ENCODE measurements around the gene ABCA4.

Gene ABCA4

DNA sequence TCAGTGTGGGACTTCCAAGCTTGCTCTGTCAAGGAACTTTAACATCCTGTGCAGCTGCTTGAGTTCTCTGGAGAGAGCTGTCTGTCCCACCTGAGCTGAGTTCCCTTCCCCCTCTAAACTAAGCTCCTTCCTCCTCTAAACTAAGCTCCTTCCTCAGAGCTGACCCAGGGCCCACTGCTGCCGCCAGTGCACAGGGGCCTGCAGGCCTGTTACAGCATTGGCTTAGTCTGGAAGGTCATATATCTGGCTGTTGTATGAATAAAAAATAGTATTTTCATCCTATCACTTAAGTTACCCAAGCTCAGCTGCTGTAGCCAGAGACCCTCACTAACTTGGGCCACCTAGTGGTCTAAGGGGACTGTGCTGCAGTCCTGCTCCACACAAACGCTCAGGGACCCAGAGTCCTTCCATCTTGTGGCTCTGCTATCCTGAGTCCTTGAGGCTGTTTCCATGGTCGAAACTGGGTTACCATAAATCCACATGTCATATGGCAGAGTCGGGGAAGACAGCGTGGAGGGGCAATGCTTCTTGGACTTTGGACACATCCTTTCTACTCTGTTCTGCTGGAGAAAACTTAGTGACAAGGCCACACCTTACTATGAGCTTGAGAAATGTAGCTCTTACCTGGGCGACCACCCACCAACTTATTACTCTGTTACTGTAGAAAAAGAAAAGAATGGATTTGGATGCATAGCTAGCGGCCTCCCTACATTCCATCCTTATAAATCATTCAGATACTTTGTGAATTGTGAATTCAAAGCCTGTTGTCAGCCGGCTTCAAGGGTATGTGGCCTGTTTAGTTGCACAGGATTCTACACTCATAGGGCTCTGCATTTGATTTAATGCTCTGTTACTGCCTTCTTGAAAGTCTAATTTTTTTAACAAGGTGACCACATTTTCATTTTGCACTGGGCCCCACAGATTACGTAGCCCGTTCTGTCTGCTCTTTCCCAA is 140.4 kb downstream of the ABCA4 start:
- Histone ChIP-seq H3K79me2 (no peaks in the 10 kb centered on the region), H3K4me2 (ENCODE audit: low read length) (no peak overlapping the region), H3K27ac (peak overlapping the region; percentile 19), H2AFZ (no peak overlapping the region), H3K27me3 (ENCODE audit: control insufficient read depth, insufficient read depth, low read length) (no peaks in the 10 kb centered on the region), H3K9me3 (ENCODE audit: control insufficient read depth, low read length) (no peaks in the 10 kb centered on the region), H3K36me3 (ENCODE audit: control insufficient read depth, insufficient read depth, low read length) (no peaks in the 10 kb centered on the region), H3K9ac (no peak overlapping the region), H3K4me3 (ENCODE audit: low read depth, low read length) (no peak overlapping the region), H3K4me1 (no peaks in the 10 kb centered on the region)
- TF ChIP-seq CTCF (IDR thresholded peaks at IDR 0.05) = no peak

DNA sequence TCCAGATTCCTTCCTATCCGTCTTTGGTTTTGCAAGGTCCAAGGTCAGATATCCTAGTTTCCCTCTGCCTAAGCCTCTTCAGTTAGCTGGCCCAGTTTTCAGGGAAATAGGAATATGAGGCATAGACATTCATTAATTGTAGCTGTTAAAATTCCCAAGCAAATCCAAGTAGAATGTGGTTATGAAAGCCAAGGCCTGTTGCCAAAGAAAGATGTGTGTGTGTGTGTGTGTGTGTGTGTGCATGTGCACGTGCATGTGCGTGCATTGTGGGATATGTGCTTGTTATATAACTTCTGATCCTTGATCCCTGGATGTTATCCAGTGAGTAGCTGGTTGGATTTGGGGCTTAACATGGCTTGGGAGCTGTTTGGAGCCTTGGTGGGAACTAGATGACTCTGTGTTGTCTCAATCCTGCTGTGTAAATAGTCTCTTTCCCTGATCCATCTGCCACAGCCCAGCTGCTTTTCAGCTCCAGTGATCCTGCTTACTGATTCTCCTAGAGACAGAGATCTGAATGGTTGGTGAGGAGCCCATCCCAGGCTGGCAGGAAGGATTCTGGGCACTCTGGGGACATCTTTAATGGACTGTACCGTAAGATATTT is 141.1 kb downstream of the ABCA4 start:
- H3K79me2 ChIP-seq = no peaks in the 10 kb centered on the region

DNA sequence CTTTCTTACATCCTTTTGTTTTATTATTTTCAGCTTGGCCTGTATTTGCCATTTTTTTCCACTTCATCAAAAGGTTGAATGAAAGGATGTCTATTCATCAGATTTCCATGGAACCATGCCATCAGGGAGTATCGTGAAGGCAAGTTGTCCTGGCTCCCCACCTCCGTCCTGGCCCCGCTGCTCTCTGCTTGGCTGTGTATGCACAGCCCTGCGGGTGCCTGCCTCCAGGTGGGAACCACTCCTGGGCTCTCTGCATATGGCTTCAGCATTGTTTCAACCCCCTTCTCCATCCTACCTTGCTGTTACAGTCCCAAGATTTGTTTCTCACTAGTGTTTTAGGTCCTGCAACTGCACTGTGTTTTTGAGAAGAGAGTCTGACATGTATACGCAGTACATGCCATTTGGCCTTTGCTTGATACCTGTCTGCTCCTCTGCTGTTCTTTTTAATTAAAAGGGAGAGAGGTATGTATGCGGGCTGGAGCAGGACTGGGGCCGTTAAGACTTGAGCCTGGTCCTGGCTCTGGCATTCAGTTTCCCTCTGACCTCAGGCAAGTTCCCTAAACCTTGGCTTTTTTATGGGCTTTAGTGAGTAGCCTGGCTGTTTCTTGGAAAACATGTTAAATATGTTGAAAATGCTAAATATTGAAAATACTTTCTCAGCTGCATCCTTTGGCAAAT is 141.8 kb downstream of the ABCA4 start:
- H3K27ac ChIP-seq = no peak overlapping the region
- H3K4me3 ChIP-seq (ENCODE audit: low read depth, low read length) = no peak overlapping the region
- TF ChIP-seq CTCF (IDR thresholded peaks at IDR 0.05) = no peak
- H3K4me2 ChIP-seq (ENCODE audit: low read length) = no peak overlapping the region
- H2AFZ ChIP-seq = no peak overlapping the region
- H3K79me2 ChIP-seq = no peaks in the 10 kb centered on the region
- H3K4me1 ChIP-seq = no peaks in the 10 kb centered on the region
- H3K9me3 ChIP-seq (ENCODE audit: control insufficient read depth, low read length) = no peaks in the 10 kb centered on the region
- H3K9ac ChIP-seq = no peak overlapping the region
- H3K27me3 ChIP-seq (ENCODE audit: control insufficient read depth, insufficient read depth, low read length) = no peaks in the 10 kb centered on the region
- no peaks in the 10 kb centered on the region for H3K36me3 ChIP-seq (ENCODE audit: control insufficient read depth, insufficient read depth, low read length)

More for the DNA sequence above, 141.1 kb downstream of the ABCA4 start:
- Histone ChIP-seq H3K9ac (no peak overlapping the region), H2AFZ (no peak overlapping the region), H3K27ac (peak overlapping the region; percentile 19), H3K27me3 (ENCODE audit: control insufficient read depth, insufficient read depth, low read length) (no peaks in the 10 kb centered on the region), H3K4me2 (ENCODE audit: low read length) (no peak overlapping the region), H3K4me1 (no peaks in the 10 kb centered on the region), H3K4me3 (ENCODE audit: low read depth, low read length) (no peak overlapping the region), H3K9me3 (ENCODE audit: control insufficient read depth, low read length) (no peaks in the 10 kb centered on the region), H3K36me3 (ENCODE audit: control insufficient read depth, insufficient read depth, low read length) (no peaks in the 10 kb centered on the region)
- no peak for TF ChIP-seq CTCF (IDR thresholded peaks at IDR 0.05)

DNA sequence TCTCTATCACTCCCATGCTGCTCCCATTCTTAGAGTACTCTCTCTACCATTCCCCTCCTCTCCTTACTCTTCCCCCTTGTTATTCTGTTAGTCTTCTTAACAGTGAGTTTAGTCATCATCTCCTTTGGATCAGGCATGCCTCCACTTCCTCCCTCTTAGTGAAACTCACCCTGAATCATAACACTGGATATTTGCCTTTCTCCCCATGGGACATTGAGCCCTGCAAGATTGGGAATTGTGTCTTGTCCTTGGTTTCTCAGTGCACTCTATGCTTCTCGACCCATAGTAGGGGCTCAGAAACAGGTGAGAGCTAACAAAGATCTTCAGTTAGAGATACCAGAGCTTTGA is 143.4 kb downstream of the ABCA4 start:
- no peaks in the 10 kb centered on the region for H3K27me3 ChIP-seq (ENCODE audit: control insufficient read depth, insufficient read depth, low read length)
- no peak overlapping the region for H3K9ac ChIP-seq
- no peak overlapping the region for H3K4me2 ChIP-seq (ENCODE audit: low read length)
- H3K79me2 ChIP-seq = no peaks in the 10 kb centered on the region
- no peak overlapping the region for H3K4me3 ChIP-seq (ENCODE audit: low read depth, low read length)
- H3K27ac ChIP-seq = no peak overlapping the region
- H2AFZ ChIP-seq = no peak overlapping the region
- no peaks in the 10 kb centered on the region for H3K4me1 ChIP-seq
- no peak for TF ChIP-seq CTCF (IDR thresholded peaks at IDR 0.05)
- H3K9me3 ChIP-seq (ENCODE audit: control insufficient read depth, low read length) = no peaks in the 10 kb centered on the region
- no peaks in the 10 kb centered on the region for H3K36me3 ChIP-seq (ENCODE audit: control insufficient read depth, insufficient read depth, low read length)
